Keratinocyte (primary cell): ENCODE results near the gene CBLB.

ENCODE experiments used
- EZH2 ChIP-seq: IDR thresholded peaks from one replicate; pipeline ENCODE4 v1.6.1; 2012; ENCODE audit warnings: inconsistent platforms, mild to moderate bottlenecking, low read length, moderate library complexity
- TF ChIP-seq, protein P1 (sequence below), 3 experiments: IDR thresholded peaks in 1 of 3; conservative IDR thresholded peaks in 1 of 3; optimal IDR thresholded peaks in 1 of 3; 2 replicates in 2 of 3; 3 replicates in 1 of 3; pipeline versions ENCODE3 to v1.5.1; 2011; ENCODE audit warnings: low read length in 3 of 3, mild to moderate bottlenecking in 3 of 3, moderate library complexity in 2 of 3, control low read depth in 1 of 3, inconsistent platforms in 1 of 3; ENCODE audit not compliant: insufficient read depth in 2 of 3; ENCODE audit errors: extremely low read depth in 1 of 3

DNA sequence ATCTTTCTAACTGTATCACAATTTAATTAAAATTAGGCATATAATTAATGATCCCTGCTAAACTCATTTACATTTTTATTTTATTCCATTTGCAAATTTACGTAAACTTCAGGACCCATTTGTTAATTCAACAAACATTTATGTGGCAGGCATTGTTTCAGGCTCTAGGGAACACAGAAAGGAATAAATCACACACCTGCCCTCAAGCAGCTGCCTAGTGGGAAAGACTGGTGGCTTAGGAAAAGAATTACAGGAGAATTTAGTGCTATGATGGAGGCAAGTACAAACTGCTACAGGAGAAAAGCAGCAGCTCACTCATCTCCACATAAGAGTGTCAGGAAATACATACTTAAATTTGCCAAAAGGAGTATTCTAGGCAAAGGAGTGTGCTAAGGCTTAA is 11.2 kb downstream of the CBLB start:
- TF ChIP-seq EZH2: no peak
- TF ChIP-seq, protein P1, sequence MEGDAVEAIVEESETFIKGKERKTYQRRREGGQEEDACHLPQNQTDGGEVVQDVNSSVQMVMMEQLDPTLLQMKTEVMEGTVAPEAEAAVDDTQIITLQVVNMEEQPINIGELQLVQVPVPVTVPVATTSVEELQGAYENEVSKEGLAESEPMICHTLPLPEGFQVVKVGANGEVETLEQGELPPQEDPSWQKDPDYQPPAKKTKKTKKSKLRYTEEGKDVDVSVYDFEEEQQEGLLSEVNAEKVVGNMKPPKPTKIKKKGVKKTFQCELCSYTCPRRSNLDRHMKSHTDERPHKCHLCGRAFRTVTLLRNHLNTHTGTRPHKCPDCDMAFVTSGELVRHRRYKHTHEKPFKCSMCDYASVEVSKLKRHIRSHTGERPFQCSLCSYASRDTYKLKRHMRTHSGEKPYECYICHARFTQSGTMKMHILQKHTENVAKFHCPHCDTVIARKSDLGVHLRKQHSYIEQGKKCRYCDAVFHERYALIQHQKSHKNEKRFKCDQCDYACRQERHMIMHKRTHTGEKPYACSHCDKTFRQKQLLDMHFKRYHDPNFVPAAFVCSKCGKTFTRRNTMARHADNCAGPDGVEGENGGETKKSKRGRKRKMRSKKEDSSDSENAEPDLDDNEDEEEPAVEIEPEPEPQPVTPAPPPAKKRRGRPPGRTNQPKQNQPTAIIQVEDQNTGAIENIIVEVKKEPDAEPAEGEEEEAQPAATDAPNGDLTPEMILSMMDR (optimal IDR thresholded peaks at IDR 0.05 in 1 of 3, IDR thresholded peaks at IDR 0.05 in 1 of 3, conservative IDR thresholded peaks at IDR 0.05 in 1 of 3; ENCODE audit: extremely low read depth in 1 of 3, insufficient read depth in 2 of 3, low read length in 3 of 3): no peak
